ENCODE results near the gene SLC30A2. TPM values are rescaled to one million over a fixed set of nuclear protein-coding genes. Genes with fewer than 3 reads are reported as not detected.

The SLC30A2 gene
- total and polyA plus RNA-seq, 8 donors: 24.1 to 142 (median 47.0) TPM

DNA sequence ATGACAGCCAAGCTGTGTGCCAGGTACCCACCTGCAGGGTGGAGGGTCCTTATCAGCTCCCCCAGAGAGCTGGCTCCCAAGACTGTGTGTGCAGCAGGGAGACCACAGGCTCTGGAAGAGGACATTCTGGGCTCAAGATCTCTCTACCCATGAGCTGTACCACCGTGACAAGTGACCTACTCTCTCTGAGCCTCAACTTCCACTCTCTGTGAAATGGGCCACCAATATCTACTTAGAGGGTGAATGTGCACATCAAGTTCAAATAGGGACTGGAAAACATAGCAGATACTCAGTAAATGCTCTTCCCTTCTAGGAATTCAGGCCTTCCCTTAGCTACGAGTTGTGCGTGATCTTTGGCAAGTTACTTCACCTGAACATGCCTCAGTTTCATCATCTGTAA, 1.5 kb downstream of the SLC30A2 start:
- WGBS, 2 donors: 62 to 65% methylated on average over 3 of the region's 3 CpGs
- TF ChIP-seq, protein P1, sequence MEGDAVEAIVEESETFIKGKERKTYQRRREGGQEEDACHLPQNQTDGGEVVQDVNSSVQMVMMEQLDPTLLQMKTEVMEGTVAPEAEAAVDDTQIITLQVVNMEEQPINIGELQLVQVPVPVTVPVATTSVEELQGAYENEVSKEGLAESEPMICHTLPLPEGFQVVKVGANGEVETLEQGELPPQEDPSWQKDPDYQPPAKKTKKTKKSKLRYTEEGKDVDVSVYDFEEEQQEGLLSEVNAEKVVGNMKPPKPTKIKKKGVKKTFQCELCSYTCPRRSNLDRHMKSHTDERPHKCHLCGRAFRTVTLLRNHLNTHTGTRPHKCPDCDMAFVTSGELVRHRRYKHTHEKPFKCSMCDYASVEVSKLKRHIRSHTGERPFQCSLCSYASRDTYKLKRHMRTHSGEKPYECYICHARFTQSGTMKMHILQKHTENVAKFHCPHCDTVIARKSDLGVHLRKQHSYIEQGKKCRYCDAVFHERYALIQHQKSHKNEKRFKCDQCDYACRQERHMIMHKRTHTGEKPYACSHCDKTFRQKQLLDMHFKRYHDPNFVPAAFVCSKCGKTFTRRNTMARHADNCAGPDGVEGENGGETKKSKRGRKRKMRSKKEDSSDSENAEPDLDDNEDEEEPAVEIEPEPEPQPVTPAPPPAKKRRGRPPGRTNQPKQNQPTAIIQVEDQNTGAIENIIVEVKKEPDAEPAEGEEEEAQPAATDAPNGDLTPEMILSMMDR (IDR thresholded peaks at IDR 0.05): no peak
- peaks cover 8 to 21% (median 10%) of the 10 kb centered on the region in 3 donors for H3K4me1 ChIP-seq
- H3K36me3 ChIP-seq: peaks cover 0 to 8% (median 0%) of the 10 kb centered on the region in 3 donors
- peak overlapping the region; percentile 10 to 68 (median 53) for H3K4me3 ChIP-seq
- no peak for FAIRE-seq
- intact Hi-C loops (cut with DNase I): no loop called here
- peak overlapping the region in 2 of 4 donors; percentile 76 to 86 for H3K27ac ChIP-seq
- no peak for ATAC-seq
- DNase-seq: no peak
- H3K27me3 ChIP-seq: no peaks in the 10 kb centered on the region
- H3K9me3 ChIP-seq: no peaks in the 10 kb centered on the region

DNA sequence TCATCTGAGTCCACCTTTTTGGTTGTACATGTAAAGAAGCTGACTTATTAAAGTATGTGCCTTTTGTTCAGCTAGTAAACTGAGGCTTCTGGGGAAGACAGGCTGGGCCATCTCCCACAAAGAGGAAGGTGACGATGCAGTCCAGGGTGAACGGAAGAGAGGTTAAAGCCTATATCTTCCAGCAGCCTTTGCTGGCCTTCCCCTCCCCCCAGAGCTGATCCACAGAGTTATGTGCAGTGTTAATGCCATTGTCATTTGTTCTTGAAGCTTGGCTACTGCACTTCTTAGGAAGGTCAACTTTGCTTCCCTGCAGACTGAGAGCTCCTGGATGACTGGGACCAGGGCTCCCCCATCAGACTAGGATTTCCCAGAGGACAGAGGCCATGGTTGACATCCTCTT, 2.2 kb downstream of the SLC30A2 start:
- no peaks in the 10 kb centered on the region for H3K27me3 ChIP-seq
- peak overlapping the region in 1 of 4 donors; percentile 86 for H3K27ac ChIP-seq
- H3K9me3 ChIP-seq: no peaks in the 10 kb centered on the region
- H3K36me3 ChIP-seq: peaks cover 0 to 8% (median 0%) of the 10 kb centered on the region in 3 donors
- DNase-seq (no peak), FAIRE-seq (no peak), ATAC-seq (no peak)
- WGBS, 2 donors: 79 to 87% methylated on average over 2 of the region's 2 CpGs
- TF ChIP-seq, protein P1 (IDR thresholded peaks at IDR 0.05): no peak
- H3K4me1 ChIP-seq: peaks cover 13 to 28% (median 16%) of the 10 kb centered on the region in 3 donors
- H3K4me3 ChIP-seq: peak overlapping the region in 3 of 4 donors; percentile 10 to 68 (median 59)
- intact Hi-C loops (cut with DNase I): no loop called here

DNA sequence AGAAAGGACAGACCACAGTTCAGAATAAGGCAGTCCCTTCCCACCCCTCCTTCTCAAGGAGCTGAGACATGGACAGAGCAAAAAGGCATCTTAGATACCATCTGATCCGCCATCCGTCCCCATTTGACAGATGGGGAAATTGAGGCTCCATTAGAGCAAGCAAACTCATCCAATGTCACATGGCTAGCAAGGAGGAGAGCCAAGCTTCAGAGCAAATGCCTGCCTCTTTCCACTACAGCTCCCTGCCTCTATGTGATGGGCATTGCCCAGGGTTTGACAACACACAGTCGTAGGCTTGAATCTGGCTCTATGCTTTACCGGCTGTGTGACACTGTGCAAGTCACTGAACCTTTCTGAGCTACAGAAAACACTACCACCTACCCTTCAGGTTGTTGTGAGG, 3.9 kb downstream of the SLC30A2 start:
- Histone ChIP-seq H3K4me3 (no peak overlapping the region), H3K27me3 (no peaks in the 10 kb centered on the region), H3K36me3 (peaks cover 0 to 8% (median 0%) of the 10 kb centered on the region in 3 donors), H3K4me1 (peaks cover 28 to 34% (median 31%) of the 10 kb centered on the region in 3 donors), H3K27ac (peak overlapping the region in 2 of 4 donors; percentile 4 to 86), H3K9me3 (no peaks in the 10 kb centered on the region)
- no peak for ATAC-seq
- no peak for DNase-seq
- intact Hi-C loops (cut with DNase I): no loop called here
- TF ChIP-seq, protein P1 (IDR thresholded peaks at IDR 0.05): no peak
- WGBS, 2 donors: 66 to 67% methylated on average over 4 of the region's 4 CpGs
- FAIRE-seq: no peak

DNA sequence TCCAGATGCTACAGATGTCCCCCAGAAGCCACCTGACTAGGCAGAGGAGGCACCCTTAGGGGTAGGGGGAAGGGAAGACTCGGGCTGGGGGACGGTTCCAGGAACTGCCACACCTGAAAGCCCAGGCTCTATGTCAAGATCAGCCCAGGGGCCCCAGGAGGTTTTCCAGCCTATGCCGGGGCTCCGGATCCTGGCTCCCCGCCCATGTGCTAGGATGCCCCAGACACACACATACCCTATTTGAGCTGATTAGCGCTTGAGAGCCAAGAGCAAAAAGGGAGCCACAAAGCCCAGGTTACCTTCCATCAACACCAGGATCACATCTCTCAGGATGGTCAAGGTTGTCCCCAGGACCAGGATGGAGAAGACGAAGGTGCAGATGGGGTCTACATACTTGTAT, 4.5 kb downstream of the SLC30A2 start:
- TF ChIP-seq, protein P1 (IDR thresholded peaks at IDR 0.05): no peak
- Histone ChIP-seq H3K27ac (no peak overlapping the region), H3K36me3 (peaks cover 0 to 8% (median 0%) of the 10 kb centered on the region in 3 donors), H3K27me3 (no peaks in the 10 kb centered on the region), H3K4me3 (no peak overlapping the region), H3K9me3 (no peaks in the 10 kb centered on the region), H3K4me1 (peaks cover 28 to 36% (median 34%) of the 10 kb centered on the region in 3 donors)
- intact Hi-C loops (cut with DNase I): no loop called here
- WGBS, 2 donors: 83 to 88% methylated on average over 7 of the region's 7 CpGs
- DNase-seq: peak in 1 of 6 donors; percentile 61
- no peak for FAIRE-seq
- no peak for ATAC-seq

DNA sequence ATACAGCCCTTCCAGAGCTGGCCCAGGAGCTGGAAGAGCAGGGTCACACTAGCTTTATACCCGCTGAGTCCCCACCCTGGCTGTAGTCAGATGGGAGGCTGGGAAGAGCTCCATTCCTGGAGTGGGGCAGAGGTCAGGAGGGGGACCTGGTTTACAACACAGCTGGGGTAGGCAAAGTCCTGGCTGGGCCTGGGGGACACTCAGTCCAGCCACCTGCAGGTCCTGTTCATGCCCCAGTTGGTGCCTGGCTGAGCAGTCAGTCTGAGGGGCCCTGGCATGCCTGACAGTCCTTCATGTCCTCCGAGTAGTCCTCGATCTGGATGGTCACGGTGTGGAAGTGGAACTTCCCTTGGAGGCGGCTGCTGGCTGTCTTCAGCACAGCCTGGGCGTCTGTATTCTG, 7.0 kb downstream of the SLC30A2 start:
- Histone ChIP-seq H3K36me3 (peaks cover 0 to 8% (median 0%) of the 10 kb centered on the region in 3 donors), H3K27ac (peak overlapping the region; percentile 51 to 92 (median 72)), H3K4me1 (peaks cover 28 to 37% (median 36%) of the 10 kb centered on the region in 3 donors), H3K9me3 (no peaks in the 10 kb centered on the region), H3K4me3 (no peak overlapping the region), H3K27me3 (no peaks in the 10 kb centered on the region)
- TF ChIP-seq, protein P1 (IDR thresholded peaks at IDR 0.05): no peak
- intact Hi-C loops (cut with DNase I): loop anchor here in 1 of 3 donors (10.0 kb wide), 1 partner anchor 106 kb away; no protein-coding TSS in a partner anchor
- WGBS, 2 donors: 88% methylated on average over 6 of the region's 6 CpGs
- peak in 1 of 6 donors; percentile 67 for DNase-seq
- no peak for ATAC-seq
- no peak for FAIRE-seq

All from pancreas (tissue), 10 donors.